Measurements from ENCODE around the gene ZNF516. TPM values are rescaled to one million over a fixed set of nuclear protein-coding genes. Genes with fewer than 3 reads are reported as not detected.
A peak's percentile ranks its signal among the peaks of the same experiment; 100 is the strongest.

The ZNF516 gene
- total RNA-seq, 1 donor from 2014 or later, result 53.5 TPM

DNA sequence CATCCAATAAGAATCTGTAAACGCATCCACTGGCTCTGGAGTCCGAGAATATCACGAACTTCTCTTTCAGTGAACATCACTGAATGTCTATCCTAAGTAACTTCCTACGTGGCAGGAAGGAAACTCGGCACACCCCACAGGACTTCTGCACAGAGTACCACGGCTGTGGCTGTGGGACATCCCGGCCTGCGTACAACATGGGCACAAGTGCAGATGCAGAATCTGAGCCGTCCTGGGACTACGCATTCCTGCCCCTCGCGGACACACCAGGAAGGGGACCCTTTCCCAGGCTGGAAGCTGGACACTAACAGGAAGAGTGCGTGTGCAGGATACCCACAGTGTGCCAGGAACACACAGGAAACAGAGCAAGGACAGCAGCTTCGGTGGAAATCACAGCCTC, 60.6 kb downstream of the ZNF516 start:
- intact Hi-C loops (cut with DNase I), result no loop called here
- no peak for DNase-seq (ENCODE audit: low spot score)
- no peak for ATAC-seq

GRCh38 chr18:76433788-76434187, 61.3 kb downstream of the ZNF516 start:
- intact Hi-C loops (cut with DNase I), result no loop called here
- no peak for ATAC-seq
- no peak for DNase-seq (ENCODE audit: low spot score)

DNA sequence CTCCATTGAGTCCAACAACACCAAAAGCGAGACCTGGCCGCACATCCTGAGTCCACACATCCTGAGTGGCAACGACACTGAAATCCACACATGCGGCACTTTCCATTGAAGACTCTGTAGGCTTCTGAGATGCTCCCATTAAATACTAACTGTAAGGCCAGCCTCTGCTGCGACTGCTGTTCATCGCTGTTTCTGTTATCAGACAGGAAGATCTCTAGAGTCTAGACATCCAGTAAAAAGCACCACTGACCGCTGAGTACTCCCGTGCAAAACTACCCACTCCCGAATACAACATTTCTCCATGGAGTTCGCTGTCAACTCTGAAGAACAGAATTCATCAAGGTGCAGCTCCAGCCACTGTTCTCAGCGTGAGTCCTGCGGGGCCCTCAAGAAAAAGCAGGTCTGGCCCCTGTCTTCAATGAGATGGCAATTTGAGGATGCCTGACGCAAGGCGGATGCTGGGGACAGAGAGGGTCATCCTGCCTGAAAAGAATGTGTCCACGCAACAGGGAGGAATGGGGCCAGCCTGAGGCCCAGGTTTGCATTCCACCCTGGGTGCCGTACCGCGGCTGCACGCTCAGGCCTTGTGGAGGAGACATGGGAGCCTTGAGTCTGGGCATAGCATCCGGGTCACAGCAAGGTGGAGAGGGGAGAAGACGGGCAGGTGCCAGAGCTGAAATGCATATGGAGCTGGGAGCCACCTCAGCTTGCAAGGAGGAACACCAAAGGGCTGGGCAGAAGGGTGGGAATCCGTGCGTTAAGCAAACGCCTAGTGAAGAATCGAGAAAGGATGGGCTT, 61.9 kb downstream of the ZNF516 start:
- intact Hi-C loops (cut with DNase I), result no loop called here
- no peak for ATAC-seq

GRCh38 chr18:76432274-76432755, 62.7 kb downstream of the ZNF516 start:
- intact Hi-C loops (cut with DNase I), result no loop called here
- DNase-seq (ENCODE audit: low spot score) (no peak), ATAC-seq (no peak)

More for the DNA sequence above, 61.9 kb downstream of the ZNF516 start:
- DNase-seq (ENCODE audit: low spot score), result no peak

DNA sequence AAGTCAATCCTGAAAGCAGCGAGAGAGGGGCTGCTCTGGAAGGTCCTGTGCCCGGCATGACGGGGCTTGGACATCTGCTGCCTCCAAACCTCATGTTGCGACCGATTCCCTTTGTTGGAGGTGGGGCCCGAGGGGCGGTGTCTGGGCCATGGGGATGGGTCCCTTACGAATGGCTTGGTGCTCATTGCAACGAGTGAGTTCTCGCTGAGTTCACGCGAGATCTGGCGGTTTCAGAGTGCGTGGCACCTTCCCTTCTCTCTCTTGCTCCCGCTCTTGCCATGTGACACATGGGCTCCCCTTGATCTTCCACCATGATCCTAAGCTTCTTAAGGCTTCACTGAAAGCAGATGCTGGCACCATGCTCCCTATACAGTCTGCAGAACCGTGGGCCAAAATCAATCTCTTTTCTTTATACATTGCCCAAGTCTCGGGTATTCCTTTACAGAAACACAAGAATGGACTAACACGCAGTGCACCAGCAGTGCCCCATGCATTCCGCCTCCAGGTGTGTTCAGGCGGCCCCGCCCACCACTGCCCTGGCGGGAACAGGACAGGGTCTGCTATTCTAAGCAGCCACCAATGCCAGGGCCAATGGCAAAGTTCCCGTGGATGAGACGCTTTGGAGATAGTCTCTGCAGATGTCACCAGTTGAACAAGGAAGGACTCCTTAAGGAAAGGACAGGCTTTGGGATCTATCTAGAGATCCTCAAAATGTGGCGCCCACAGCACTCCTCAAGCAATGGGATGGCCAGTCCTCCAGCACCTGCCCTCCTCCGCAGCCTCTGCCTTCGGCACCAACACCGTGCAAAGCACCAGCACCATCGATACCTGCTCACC, 63.4 kb downstream of the ZNF516 start:
- ATAC-seq, result no peak
- intact Hi-C loops (cut with DNase I), result loop anchor here (2.0 kb wide), 1 partner anchor 41 kb away; no protein-coding TSS in a partner anchor
- DNase-seq (ENCODE audit: low spot score), result no peak

GRCh38 chr18:76430636-76431035, 64.4 kb downstream of the ZNF516 start:
- no peak for ATAC-seq
- intact Hi-C loops (cut with DNase I), result loop anchor here (2.0 kb wide), 1 partner anchor 42 kb away; no protein-coding TSS in a partner anchor
- DNase-seq (ENCODE audit: low spot score), result no peak

GRCh38 chr18:76429262-76430126, 65.5 kb downstream of the ZNF516 start:
- peak; percentile 41 for ATAC-seq
- no peak for DNase-seq (ENCODE audit: low spot score)
- intact Hi-C loops (cut with DNase I), result loop anchor here (2.0 kb wide), 1 partner anchor 43 kb away; no protein-coding TSS in a partner anchor

- DNase-seq (ENCODE audit: low spot score) (no peak), ATAC-seq (peak; percentile 62)
- intact Hi-C loops (cut with DNase I), result no loop called here
These were observed 66.4 kb downstream of the ZNF516 start for GRCh38 chr18:76428396-76429261.

GRCh38 chr18:76426737-76427305, 68.2 kb downstream of the ZNF516 start:
- intact Hi-C loops (cut with DNase I), result no loop called here
- ATAC-seq (peak; percentile 80), DNase-seq (ENCODE audit: low spot score) (peak; percentile 75)

GRCh38 chr18:76425146-76426131, 69.6 kb downstream of the ZNF516 start:
- intact Hi-C loops (cut with DNase I), result no loop called here
- DNase-seq (ENCODE audit: low spot score) (no peak), ATAC-seq (peak; percentile 55)

- intact Hi-C loops (cut with DNase I), result no loop called here
- no peak for ATAC-seq
- DNase-seq (ENCODE audit: low spot score), result no peak
These were observed 72.2 kb downstream of the ZNF516 start for GRCh38 chr18:76422838-76423237.

DNA sequence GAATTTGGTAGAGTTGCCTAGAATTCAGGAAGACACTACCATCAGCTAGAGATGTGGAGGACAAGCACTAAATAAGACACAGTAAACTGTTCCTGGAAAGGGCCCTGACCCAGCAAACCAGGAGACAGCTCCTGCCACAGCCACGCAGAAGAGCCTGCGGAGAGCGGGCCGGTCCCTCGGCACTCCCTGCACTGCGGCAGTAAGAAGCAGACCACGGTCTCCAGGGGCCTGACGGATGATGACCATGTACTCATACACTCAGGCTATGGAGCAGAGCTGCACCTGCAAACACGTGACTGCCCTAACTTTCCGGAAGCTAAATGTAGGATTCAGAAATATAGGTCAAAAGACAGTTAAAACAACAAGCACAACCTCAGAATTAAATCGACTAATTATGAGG, 72.9 kb downstream of the ZNF516 start:
- intact Hi-C loops (cut with DNase I), result no loop called here
- DNase-seq (ENCODE audit: low spot score) (no peak), ATAC-seq (no peak)

DNA sequence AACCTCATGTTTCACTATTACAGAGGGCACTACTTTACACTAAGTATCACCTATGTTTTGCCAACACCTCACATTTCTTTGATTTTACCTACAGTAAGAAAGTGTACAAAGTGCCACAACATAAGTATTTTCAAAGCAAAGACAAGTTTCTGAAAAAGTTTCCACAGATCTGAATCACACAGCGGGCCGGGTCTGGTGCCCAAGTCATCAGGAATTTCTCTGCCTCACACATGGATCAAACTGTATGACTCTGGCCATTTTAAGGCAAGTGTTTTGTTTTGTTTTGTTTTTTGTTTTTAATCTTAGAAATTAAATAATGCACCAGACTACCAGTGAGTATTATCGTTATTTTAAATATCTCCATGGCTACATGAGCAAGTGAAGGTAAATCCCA, 73.4 kb downstream of the ZNF516 start:
- no peak for ATAC-seq
- intact Hi-C loops (cut with DNase I), result no loop called here

DNA sequence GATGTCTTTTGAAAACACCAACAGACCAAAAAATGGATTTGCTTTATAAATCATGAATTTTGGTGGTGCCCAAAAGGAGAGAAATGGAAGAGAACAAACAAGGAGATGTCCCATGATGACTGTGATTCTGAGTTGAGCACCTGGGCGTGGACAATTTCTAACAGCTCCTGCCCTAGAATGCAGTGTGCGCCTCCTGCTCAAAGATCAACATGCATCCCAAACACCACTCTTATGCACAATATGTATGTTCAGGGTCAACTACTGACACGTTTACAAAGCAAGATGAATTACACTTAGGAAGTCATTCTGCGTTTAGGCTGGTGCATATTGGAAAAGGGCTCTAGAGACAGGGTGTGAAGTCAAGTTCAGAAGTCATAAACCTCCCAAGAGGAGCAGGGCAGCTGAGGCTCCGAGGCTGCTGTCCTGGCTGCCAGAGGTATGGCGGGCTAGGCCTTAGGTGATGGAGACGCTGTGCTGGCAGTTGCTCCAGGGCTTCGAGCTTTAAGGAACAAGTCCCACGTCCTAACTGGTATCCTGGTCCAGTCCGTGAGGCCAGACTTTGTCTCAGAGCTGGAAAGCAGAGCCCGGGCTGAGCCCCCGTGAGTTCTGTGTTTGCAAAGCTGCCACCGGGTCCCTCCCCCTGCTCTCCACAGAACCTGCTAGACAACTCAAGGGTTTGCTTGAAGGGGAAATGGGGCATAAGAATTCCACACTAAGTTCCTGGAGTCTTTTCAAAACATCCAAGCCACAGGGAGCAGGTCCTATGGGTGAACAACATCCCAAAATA, 74.0 kb downstream of the ZNF516 start:
- DNase-seq (ENCODE audit: low spot score), result no peak
- no peak for ATAC-seq
- intact Hi-C loops (cut with DNase I), result no loop called here

More for the DNA sequence above, 73.4 kb downstream of the ZNF516 start:
- DNase-seq (ENCODE audit: low spot score), result no peak

DNA sequence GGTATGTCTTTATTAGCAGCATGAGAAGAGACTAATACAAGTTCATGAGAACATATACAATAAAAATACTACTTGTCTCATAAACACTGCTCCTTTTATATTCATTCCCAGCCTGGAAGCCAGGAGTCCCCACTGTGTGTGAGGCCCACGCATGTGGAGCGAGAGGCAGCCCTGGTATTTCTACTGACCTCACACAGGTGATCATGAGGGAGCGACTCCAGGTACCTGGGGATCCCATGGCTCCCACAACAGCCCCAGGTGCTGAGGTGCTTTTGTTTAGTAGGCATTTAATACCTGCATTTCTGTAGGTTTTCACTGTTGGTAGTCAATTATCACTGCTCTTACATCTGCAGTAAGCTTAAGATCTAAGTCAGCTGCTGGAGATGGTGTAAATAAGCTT, 75.2 kb downstream of the ZNF516 start:
- no peak for ATAC-seq
- DNase-seq (ENCODE audit: low spot score), result no peak
- intact Hi-C loops (cut with DNase I), result no loop called here

GRCh38 chr18:76416911-76417310, 78.1 kb downstream of the ZNF516 start:
- DNase-seq (ENCODE audit: low spot score) (no peak), ATAC-seq (peak; percentile 84)
- intact Hi-C loops (cut with DNase I), result no loop called here

Data from sciatic nerve (tissue), 2 donors.